ENCODE measurements around the gene IFTAP. TPM values are rescaled to one million over a fixed set of nuclear protein-coding genes. Genes with fewer than 3 reads are reported as not detected.

Gene IFTAP
- total and polyA plus RNA-seq, 10 of the 15 experiments (the other 5 are each of a cell fraction or from before 2014, with no cell fraction given): 0.32 to 1.0 (median 0.63) TPM; not detected in 2

DNA sequence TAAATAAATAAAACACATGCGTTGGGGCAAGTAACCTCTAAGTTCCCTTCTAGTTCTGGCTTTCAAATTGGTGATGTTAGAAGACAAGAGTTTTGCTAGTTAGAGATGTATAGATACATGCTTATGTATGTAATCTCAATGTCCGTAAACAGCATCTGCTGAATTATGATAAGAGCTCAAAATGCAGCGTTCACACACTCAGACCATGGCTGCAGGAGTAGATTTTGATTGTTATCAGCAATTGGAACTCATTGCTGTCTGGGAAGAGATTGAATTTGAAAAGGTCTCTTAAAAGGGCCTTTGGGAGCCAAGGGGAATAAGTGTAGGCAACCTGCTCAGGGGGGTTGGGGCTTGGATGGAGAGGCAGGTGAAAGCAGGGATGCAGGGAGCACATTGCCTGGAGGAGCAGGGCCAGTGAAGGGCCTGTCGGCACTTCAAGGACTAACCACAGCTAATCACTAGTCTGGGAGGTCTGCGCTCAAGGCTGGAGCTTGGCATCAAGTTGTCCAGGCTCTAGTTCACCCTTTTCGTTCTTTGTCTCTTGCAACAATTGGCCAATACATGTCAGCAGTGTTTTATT is 29.2 kb upstream of the IFTAP start:
- Histone ChIP-seq H3K4me3 (no peak overlapping the region), H3K27me3 (replicated peaks in 1 of 2; ENCODE audit: control insufficient read depth in 2 of 2, insufficient read depth in 2 of 2, low read length in 1 of 2) (peaks cover 0 to 8% of the 10 kb centered on the region in 2 experiments; a peak in 1 of 4 replicates), H3K36me3 (ENCODE audit: control insufficient read depth in 2 of 2, insufficient read depth in 2 of 2, low read length in 1 of 2) (no peaks in the 10 kb centered on the region), H3K27ac (ENCODE audit: control insufficient read depth, insufficient read depth) (no peak overlapping the region), H3K4me2 (ENCODE audit: control insufficient read depth, insufficient read depth) (no peak overlapping the region), H4K20me1 (ENCODE audit: control insufficient read depth, insufficient read depth) (no peaks in the 10 kb centered on the region), H3K9ac (ENCODE audit: control insufficient read depth, insufficient read depth, low read length) (no peak overlapping the region), H2AFZ (ENCODE audit: control insufficient read depth, low read depth, low read length) (no peak overlapping the region), H3K9me3 (replicated peaks; ENCODE audit: control insufficient read depth, insufficient read depth, low read length) (no peaks in the 10 kb centered on the region; the same call in 2 of the 3 replicates), H3K79me2 (ENCODE audit: control insufficient read depth, insufficient read depth, low read length) (no peaks in the 10 kb centered on the region), H3K4me1 (ENCODE audit: control insufficient read depth, insufficient read depth, low read length) (no peaks in the 10 kb centered on the region)
- no peak for ATAC-seq
- ChIA-PET RAD21 (ENCODE audit: unreplicated experiment) (interaction anchor here (1.3 to 5.5 kb wide), 4 partner anchors 107 to 183 kb away, joined by 3 to 67 read pairs (median 10); no protein-coding TSS in a partner anchor), SMC1A (ENCODE audit: uncharacterized antibody, unreplicated experiment) (interaction anchor here (0.8 to 6.4 kb wide), 13 partner anchors 9 to 273 kb away, joined by 3 to 46 read pairs (median 4); no protein-coding TSS in a partner anchor), POLR2A (no interaction called here), CTCF (interaction anchor here (0.6 to 10.8 kb wide), 22 partner anchors 8 to 274 kb away, joined by 3 to 208 read pairs (median 4); no protein-coding TSS in a partner anchor)
- DNase-seq (ENCODE audit: low read depth, low spot score): no peak
- WGBS (ENCODE audit: insufficient coverage, insufficient replicate concordance, low lambda C conversion rate, missing lambda C conversion rate): 45% methylated on average over 6 of the region's 6 CpGs
- in situ Hi-C loops (cut with MboI): no loop called here
- BruUV-seq (replicated peaks): no TSS peak
- intact Hi-C loops (cut with micrococcal nuclease; ENCODE audit: unreplicated experiment): no loop called here
- no peak for FAIRE-seq
- no peak for TF ChIP-seq STAT3 (IDR thresholded peaks at IDR 0.05; ENCODE audit: low read depth, low read length)
- TF ChIP-seq, protein P1, sequence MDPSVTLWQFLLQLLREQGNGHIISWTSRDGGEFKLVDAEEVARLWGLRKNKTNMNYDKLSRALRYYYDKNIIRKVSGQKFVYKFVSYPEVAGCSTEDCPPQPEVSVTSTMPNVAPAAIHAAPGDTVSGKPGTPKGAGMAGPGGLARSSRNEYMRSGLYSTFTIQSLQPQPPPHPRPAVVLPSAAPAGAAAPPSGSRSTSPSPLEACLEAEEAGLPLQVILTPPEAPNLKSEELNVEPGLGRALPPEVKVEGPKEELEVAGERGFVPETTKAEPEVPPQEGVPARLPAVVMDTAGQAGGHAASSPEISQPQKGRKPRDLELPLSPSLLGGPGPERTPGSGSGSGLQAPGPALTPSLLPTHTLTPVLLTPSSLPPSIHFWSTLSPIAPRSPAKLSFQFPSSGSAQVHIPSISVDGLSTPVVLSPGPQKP (IDR thresholded peaks at IDR 0.05; ENCODE audit: low read depth, low read length): no peak
- TF ChIP-seq SP1 (IDR thresholded peaks at IDR 0.05; ENCODE audit: low read depth, low read length): no peak
- TF ChIP-seq, protein P2, sequence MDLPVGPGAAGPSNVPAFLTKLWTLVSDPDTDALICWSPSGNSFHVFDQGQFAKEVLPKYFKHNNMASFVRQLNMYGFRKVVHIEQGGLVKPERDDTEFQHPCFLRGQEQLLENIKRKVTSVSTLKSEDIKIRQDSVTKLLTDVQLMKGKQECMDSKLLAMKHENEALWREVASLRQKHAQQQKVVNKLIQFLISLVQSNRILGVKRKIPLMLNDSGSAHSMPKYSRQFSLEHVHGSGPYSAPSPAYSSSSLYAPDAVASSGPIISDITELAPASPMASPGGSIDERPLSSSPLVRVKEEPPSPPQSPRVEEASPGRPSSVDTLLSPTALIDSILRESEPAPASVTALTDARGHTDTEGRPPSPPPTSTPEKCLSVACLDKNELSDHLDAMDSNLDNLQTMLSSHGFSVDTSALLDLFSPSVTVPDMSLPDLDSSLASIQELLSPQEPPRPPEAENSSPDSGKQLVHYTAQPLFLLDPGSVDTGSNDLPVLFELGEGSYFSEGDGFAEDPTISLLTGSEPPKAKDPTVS (IDR thresholded peaks at IDR 0.05; ENCODE audit: low read depth, low read length): no peak
- no peak for TF ChIP-seq SIN3A (IDR thresholded peaks at IDR 0.05; ENCODE audit: low read depth, low read length)
